Left hindlimb (tissue), 1 donor: ENCODE measurements around the gene SLC25A19.
A peak's percentile ranks its signal among the peaks of the same experiment; 100 is the strongest.

Experiments
- DNase-seq: peaks from one replicate; pipeline ENCODE4 v3.0.0-alpha.2; 2018

The SLC25A19 gene

DNA sequence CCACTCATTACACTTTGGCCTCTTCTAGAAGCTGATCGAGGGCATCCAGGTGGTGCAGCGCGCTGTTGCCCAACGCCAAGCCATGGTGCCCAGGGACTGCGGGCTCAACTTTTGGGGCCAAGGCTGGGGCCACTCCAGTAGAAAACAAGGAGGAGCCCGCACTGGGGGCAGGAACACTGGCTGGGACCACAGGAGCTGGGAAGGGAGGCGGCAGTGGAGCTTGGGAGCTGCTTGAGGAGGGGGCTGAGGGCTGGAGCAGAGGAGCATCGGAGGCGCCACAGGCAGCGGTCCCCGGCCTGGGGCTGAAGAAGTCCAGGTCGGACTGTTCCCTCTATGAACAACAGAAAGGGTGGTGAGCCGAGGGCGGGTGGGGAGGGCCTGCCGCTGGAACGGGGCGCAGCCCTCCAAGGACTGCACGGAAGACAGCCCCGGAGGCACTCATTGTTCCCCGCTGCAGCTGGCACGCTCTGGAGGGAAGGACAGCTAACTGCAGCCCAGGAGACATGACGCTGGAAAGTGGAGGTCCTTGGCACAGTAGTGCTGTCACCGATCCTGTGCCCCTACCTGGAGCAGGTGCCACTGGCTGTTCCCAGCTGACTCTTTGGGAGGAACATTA, 49.3 kb downstream of the SLC25A19 start:
- no peak for DNase-seq

DNA sequence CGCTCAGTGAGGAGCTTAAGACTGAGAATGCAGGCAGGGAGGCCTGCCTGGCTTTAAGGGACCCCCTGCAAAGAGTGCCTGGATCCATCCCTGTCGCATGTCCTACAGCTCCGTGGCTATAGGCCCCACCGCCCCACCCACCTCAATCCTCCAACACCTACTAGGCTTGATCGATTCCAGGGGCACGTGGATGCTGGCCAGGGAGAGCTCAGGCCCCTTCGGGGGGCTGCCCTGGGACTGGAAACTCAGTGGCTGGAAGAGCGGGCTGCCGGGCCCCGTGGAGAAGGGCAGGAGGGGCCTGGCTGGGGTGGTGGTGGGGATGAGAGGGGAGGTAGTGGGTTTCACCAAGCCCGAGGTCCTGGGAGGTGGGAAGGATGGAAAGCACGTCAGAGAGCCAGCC, 50.0 kb downstream of the SLC25A19 start:
- DNase-seq: no peak

- peak; percentile 53 for DNase-seq
Observed at GRCh38 chr17:75238684-75239191, 50.5 kb downstream of the SLC25A19 start.

DNA sequence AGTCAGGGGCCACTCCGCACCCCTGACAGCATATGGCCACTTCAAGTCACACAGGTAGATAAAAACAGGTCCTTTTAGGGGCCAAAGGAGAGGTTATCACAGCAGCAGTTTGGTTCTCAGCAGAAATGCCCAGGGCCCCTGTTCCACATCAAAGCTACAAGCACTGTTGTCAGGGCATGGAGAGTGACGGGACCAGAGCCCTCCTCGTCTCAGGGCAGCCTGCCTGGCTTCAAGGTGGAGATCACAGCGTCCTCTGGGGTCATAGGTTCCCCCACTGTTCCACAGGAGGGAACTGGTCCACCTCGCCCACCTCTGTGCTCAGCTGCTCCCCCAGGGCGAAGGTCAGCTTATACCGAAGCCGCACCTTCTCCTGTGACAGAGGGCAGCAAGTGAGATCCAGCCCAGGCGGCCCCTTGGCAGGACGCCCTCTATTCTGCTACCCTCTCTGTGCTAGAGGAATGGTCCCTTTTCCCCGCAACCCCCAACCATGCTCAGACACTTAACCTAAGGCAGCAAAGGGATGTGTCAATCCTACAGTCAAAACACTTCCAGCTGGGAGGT, 51.1 kb downstream of the SLC25A19 start:
- DNase-seq: no peak

GRCh38 chr17:75237100-75238014, 51.9 kb downstream of the SLC25A19 start:
- DNase-seq: no peak

GRCh38 chr17:75232786-75233185, 56.4 kb downstream of the SLC25A19 start:
- no peak for DNase-seq

DNA sequence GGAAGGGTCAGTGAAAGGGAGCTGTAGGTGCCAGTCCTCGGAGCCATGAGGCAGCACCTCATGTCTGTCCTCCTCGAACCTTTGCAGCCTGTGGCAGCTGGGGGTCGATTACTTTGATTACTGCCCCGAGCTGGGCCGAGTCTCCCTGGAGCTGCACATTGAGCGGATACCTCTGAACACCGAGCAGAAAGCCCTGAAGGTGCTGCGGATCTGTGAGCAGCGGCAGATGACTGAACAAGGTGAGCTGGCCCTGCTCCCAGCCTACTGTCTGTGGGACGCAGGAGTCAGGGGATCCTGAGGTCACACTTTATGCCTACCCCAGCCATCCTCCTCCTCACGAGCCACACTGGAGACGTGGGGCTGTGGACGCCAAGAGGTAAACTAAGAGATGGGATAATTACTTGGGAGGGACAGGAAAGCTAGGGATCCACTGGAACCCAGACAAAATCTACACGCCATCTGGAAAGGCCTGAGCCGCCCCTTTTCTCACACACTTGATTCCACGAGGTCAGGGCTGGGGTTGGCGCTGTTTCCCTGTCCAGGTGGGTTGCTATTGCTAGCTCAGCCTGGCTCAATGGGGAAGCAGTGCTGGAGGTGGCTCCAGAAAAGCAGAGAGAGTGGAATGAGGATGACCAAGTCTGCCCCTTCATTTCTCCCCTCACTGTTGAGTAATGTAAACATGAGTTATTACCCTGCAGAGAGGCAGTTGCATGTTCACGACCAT, 57.3 kb downstream of the SLC25A19 start:
- DNase-seq: no peak

- DNase-seq: no peak
Observed at GRCh38 chr17:75231071-75231470, 58.2 kb downstream of the SLC25A19 start.

DNA sequence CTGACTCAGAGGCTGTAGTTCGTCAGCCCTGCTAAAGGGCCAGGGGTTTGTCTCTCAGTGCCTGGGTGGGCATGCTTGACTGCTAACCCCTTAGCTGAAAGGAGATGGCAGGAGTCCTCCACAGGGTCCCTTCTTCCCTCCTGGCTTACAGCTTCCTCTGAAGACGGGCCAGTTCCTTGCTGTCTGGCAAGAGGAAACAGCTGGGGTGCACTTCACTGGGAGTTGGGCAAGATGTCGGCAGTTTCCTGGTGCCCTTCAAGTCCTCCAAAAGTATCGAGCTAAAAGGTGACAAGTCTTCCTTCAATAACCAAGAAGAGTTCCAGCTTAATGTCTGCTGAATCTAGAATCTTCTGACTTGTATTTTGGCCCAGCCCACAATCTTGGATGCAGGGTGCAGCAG, 60.4 kb downstream of the SLC25A19 start:
- DNase-seq: no peak

- no peak for DNase-seq
Observed at GRCh38 chr17:75228305-75228704, 60.9 kb downstream of the SLC25A19 start.

GRCh38 chr17:75227729-75228128, 61.5 kb downstream of the SLC25A19 start:
- DNase-seq: no peak

DNA sequence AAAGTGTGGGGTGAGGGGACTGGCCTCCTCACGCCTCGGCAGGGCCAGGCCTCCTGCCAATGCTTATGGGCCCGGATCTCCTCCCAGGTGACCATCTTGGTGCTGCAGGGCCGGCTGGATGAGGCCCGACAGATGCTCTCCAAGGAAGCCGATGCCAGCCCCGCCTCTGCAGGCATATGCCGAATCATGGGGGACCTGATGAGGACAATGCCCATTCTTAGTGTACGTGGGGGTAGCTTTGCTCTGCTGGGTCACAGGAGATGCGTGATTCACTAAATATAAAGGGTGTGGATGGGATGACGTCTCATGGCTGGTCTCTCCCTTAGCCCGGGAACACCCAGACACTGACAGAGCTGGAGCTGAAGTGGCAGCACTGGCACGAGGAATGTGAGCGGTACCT, 64.2 kb downstream of the SLC25A19 start:
- DNase-seq: no peak
